ENCODE data around the gene CRTC1. TPM values are rescaled to one million over a fixed set of nuclear protein-coding genes. Genes with fewer than 3 reads are reported as not detected.
A peak's percentile ranks its signal among the peaks of the same experiment; 100 is the strongest.

Gene CRTC1
- total and polyA plus RNA-seq, 2 experiments from 2014 or later: 1.2 to 5.1 TPM

- no peaks in the 10 kb centered on the region for H3K9me2 ChIP-seq (ENCODE audit: insufficient read depth)
- peak; percentile 81 for DNase-seq
These were observed 92.3 kb downstream of the CRTC1 start for GRCh38 chr19:18775586-18776287.

GRCh38 chr19:18776288-18776594, 92.8 kb downstream of the CRTC1 start:
- Histone ChIP-seq H3K9me3 (ENCODE audit: low read depth) (no peaks in the 10 kb centered on the region), H3K27me3 (replicated peaks; ENCODE audit: insufficient read depth) (no peaks in the 10 kb centered on the region), H3K36me3 (ENCODE audit: low read depth) (no peaks in the 10 kb centered on the region), H3K27ac (peak overlapping the region; percentile 58), H3K4me3 (no peak overlapping the region), H4K20me1 (ENCODE audit: insufficient read depth) (no peaks in the 10 kb centered on the region), H3F3A (ENCODE audit: insufficient read depth) (no peaks in the 10 kb centered on the region), H2AFZ (no peak overlapping the region), H3K4me2 (ENCODE audit: unreplicated experiment) (peak overlapping the region; percentile 6), H3K9ac (peak overlapping the region; percentile 64), H3K79me2 (ENCODE audit: insufficient read depth) (no peaks in the 10 kb centered on the region), H3K4me1 (ENCODE audit: insufficient read depth) (peaks cover 11% of the 10 kb centered on the region), H3K9me2 (ENCODE audit: insufficient read depth) (no peaks in the 10 kb centered on the region)
- in situ Hi-C loops (cut with MboI): no loop called here
- TF ChIP-seq EZH2 (IDR thresholded peaks at IDR 0.05; ENCODE audit: insufficient read depth, poor library complexity, severe bottlenecking): no peak
- no peak for TF ChIP-seq EZH2phosphoT487 (IDR thresholded peaks at IDR 0.05; ENCODE audit: insufficient read depth, low read depth)
- WGBS, 2 experiments (ENCODE audit: low coverage in 1 of 2, low lambda C conversion rate in 2 of 2, missing lambda C conversion rate in 2 of 2): 40% methylated on average over 7 to 8 of the region's 8 CpGs
- DNase-seq: peak; percentile 79

More at GRCh38 chr19:18775586-18776287, 92.3 kb downstream of the CRTC1 start:
- H3K27ac ChIP-seq: peak overlapping the region; percentile 58
- H3K36me3 ChIP-seq (ENCODE audit: low read depth): no peaks in the 10 kb centered on the region
- H2AFZ ChIP-seq: no peak overlapping the region
- H3K27me3 ChIP-seq (replicated peaks; ENCODE audit: insufficient read depth): no peaks in the 10 kb centered on the region
- no peaks in the 10 kb centered on the region for H3K79me2 ChIP-seq (ENCODE audit: insufficient read depth)
- H3K4me3 ChIP-seq: no peak overlapping the region
- H3K9me3 ChIP-seq (ENCODE audit: low read depth): no peaks in the 10 kb centered on the region
- no peaks in the 10 kb centered on the region for H3F3A ChIP-seq (ENCODE audit: insufficient read depth)
- WGBS, 2 experiments (ENCODE audit: low coverage in 1 of 2, low lambda C conversion rate in 2 of 2, missing lambda C conversion rate in 2 of 2): 74% methylated on average over 28 to 31 of the region's 33 CpGs
- peaks cover 11% of the 10 kb centered on the region for H3K4me1 ChIP-seq (ENCODE audit: insufficient read depth)
- H3K4me2 ChIP-seq (ENCODE audit: unreplicated experiment): peak overlapping the region; percentile 6
- TF ChIP-seq EZH2phosphoT487 (IDR thresholded peaks at IDR 0.05; ENCODE audit: insufficient read depth, low read depth): no peak
- no peak for TF ChIP-seq EZH2 (IDR thresholded peaks at IDR 0.05; ENCODE audit: insufficient read depth, poor library complexity, severe bottlenecking)
- H3K9ac ChIP-seq: peak overlapping the region; percentile 64; the same call in 1 of the 2 replicates
- H4K20me1 ChIP-seq (ENCODE audit: insufficient read depth): no peaks in the 10 kb centered on the region
- in situ Hi-C loops (cut with MboI): no loop called here

DNA sequence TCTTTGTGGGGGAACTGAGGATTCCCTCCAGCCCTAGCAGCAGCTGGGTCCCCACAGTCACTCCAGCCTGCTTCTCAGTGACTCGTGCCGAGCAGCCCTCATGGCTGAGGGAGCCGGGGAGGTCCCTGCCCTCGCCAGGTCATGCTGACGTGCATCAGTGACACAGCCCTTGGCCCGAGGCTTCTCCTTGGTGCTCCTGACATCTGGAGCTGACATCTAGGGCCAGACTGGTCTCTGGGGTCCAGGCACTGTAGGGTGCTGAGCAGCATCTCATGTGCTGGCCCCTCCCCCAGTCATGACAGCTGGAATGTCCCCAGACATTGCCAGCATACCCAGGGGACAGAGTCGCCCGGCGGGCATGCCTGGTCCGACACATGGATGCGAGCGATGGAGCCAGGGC, 93.3 kb downstream of the CRTC1 start:
- Histone ChIP-seq H3K9me3 (ENCODE audit: low read depth) (no peaks in the 10 kb centered on the region), H3K79me2 (ENCODE audit: insufficient read depth) (no peaks in the 10 kb centered on the region), H3F3A (ENCODE audit: insufficient read depth) (no peaks in the 10 kb centered on the region), H3K27ac (peak overlapping the region; percentile 58), H3K4me2 (ENCODE audit: unreplicated experiment) (peak overlapping the region; percentile 6), H4K20me1 (ENCODE audit: insufficient read depth) (no peaks in the 10 kb centered on the region), H2AFZ (no peak overlapping the region), H3K36me3 (ENCODE audit: low read depth) (no peaks in the 10 kb centered on the region), H3K4me3 (no peak overlapping the region), H3K9ac (peak overlapping the region; percentile 64), H3K4me1 (ENCODE audit: insufficient read depth) (peaks cover 11% of the 10 kb centered on the region), H3K9me2 (ENCODE audit: insufficient read depth) (no peaks in the 10 kb centered on the region), H3K27me3 (replicated peaks; ENCODE audit: insufficient read depth) (no peaks in the 10 kb centered on the region)
- in situ Hi-C loops (cut with MboI): no loop called here
- WGBS, 2 experiments (ENCODE audit: low coverage in 1 of 2, low lambda C conversion rate in 2 of 2, missing lambda C conversion rate in 2 of 2): 37 to 40% methylated on average over 11 to 12 of the region's 12 CpGs
- TF ChIP-seq EZH2 (IDR thresholded peaks at IDR 0.05; ENCODE audit: insufficient read depth, poor library complexity, severe bottlenecking) (no peak), EZH2phosphoT487 (IDR thresholded peaks at IDR 0.05; ENCODE audit: insufficient read depth, low read depth) (no peak)
- DNase-seq: peak; percentile 84

GRCh38 chr19:18777301-18778075, 94.0 kb downstream of the CRTC1 start:
- no peak overlapping the region for H3K9ac ChIP-seq
- peaks cover 11% of the 10 kb centered on the region for H3K4me1 ChIP-seq (ENCODE audit: insufficient read depth)
- no peaks in the 10 kb centered on the region for H3K36me3 ChIP-seq (ENCODE audit: low read depth)
- H3K27ac ChIP-seq: no peak overlapping the region
- no peak for DNase-seq
- H3K4me2 ChIP-seq (ENCODE audit: unreplicated experiment): no peak overlapping the region
- in situ Hi-C loops (cut with MboI): no loop called here
- no peak for TF ChIP-seq EZH2 (IDR thresholded peaks at IDR 0.05; ENCODE audit: insufficient read depth, poor library complexity, severe bottlenecking)
- no peak for TF ChIP-seq EZH2phosphoT487 (IDR thresholded peaks at IDR 0.05; ENCODE audit: insufficient read depth, low read depth)
- H3K27me3 ChIP-seq (replicated peaks; ENCODE audit: insufficient read depth): no peaks in the 10 kb centered on the region
- no peak overlapping the region for H2AFZ ChIP-seq
- no peaks in the 10 kb centered on the region for H3K9me2 ChIP-seq (ENCODE audit: insufficient read depth)
- 44 to 66% methylated on average over 39 to 70 of the region's 71 CpGs for whole genome bisulfite sequencing, 2 experiments (ENCODE audit: low coverage in 1 of 2, low lambda C conversion rate in 2 of 2, missing lambda C conversion rate in 2 of 2)
- H3K9me3 ChIP-seq (ENCODE audit: low read depth): no peaks in the 10 kb centered on the region
- H3K79me2 ChIP-seq (ENCODE audit: insufficient read depth): no peaks in the 10 kb centered on the region
- no peaks in the 10 kb centered on the region for H3F3A ChIP-seq (ENCODE audit: insufficient read depth)
- no peaks in the 10 kb centered on the region for H4K20me1 ChIP-seq (ENCODE audit: insufficient read depth)
- no peak overlapping the region for H3K4me3 ChIP-seq
